GM12801 (cell line): ENCODE measurements around the gene TCF4.

Experiments used
- TF ChIP-seq, protein P1 (sequence below): IDR thresholded peaks from one replicate; pipeline ENCODE4 v1.5.1; 2011; ENCODE audit warnings: control low read depth; ENCODE audit not compliant: insufficient read length; ENCODE audit errors: extremely low read depth

Gene TCF4

DNA sequence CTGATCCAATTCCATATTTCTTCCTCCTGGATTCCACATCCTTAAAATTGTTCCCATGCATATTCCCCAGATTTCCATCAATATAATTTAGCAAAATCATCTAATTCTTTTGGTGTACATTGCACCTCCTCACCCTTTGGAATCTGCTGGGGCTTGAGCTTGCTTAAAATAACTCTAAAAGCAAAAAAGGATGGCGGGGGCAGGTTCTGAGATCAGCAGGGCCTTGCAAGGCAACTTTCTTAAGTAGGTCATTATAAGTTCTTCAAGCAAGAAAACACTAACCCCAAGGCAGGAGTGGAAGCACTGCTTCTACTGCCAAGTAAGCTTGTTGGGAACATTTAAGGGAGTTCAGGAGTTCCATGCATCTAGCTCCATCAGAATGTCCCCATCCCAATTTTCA is 374.4 kb downstream of the TCF4 start:
- TF ChIP-seq, protein P1, sequence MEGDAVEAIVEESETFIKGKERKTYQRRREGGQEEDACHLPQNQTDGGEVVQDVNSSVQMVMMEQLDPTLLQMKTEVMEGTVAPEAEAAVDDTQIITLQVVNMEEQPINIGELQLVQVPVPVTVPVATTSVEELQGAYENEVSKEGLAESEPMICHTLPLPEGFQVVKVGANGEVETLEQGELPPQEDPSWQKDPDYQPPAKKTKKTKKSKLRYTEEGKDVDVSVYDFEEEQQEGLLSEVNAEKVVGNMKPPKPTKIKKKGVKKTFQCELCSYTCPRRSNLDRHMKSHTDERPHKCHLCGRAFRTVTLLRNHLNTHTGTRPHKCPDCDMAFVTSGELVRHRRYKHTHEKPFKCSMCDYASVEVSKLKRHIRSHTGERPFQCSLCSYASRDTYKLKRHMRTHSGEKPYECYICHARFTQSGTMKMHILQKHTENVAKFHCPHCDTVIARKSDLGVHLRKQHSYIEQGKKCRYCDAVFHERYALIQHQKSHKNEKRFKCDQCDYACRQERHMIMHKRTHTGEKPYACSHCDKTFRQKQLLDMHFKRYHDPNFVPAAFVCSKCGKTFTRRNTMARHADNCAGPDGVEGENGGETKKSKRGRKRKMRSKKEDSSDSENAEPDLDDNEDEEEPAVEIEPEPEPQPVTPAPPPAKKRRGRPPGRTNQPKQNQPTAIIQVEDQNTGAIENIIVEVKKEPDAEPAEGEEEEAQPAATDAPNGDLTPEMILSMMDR: no peak

DNA sequence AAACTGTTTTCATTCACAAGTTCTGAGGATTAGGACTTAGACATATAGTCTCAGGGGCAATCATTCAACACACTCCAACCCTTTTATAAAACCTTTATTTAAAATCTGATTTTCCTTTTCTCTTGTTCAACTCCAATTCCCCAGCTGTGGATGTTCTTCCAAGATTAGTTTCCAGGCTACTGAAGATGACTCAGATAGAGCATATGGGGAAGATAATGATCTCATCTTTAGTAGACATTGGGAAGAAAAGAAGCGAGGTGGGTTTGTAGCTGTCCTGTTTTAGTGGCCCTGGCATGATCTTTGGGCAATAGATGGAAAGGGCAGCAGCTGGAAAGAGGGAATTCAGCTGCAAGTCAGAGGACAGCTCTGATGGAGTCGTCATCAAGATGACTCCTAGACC is 381.1 kb downstream of the TCF4 start:
- TF ChIP-seq, protein P1: no peak

DNA sequence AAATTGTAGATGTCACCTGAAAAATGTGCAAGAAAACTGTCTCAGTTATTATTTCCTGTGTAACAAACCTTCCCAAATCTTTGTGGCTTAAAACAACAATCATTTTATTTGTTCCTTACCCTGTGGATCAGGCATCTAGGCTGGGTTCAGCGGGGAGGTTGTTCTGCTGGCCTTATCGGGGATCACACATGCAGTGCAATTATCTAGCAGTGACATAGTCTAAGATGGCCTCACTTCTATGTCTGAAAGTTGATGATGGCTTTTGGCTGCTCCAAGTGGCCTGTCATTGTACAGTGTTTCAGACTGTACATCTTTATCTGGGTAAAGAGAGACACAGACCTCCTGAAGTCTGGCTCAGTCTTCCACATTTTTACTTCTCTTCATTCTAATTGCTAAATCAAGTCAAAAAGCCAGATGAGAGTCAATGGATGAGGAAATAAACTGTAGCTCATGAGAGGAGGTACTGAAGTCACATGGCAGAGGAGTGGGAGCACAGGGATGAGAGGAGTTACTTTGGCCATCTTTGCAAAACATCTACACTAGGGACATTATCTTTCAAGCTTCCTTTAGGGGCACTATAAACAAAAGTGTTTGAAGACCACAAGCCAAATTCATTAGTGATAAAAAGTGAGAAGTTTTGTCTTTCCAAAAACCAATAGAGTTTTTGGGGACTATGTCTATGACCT is 385.6 kb downstream of the TCF4 start:
- TF ChIP-seq, protein P1: no peak

DNA sequence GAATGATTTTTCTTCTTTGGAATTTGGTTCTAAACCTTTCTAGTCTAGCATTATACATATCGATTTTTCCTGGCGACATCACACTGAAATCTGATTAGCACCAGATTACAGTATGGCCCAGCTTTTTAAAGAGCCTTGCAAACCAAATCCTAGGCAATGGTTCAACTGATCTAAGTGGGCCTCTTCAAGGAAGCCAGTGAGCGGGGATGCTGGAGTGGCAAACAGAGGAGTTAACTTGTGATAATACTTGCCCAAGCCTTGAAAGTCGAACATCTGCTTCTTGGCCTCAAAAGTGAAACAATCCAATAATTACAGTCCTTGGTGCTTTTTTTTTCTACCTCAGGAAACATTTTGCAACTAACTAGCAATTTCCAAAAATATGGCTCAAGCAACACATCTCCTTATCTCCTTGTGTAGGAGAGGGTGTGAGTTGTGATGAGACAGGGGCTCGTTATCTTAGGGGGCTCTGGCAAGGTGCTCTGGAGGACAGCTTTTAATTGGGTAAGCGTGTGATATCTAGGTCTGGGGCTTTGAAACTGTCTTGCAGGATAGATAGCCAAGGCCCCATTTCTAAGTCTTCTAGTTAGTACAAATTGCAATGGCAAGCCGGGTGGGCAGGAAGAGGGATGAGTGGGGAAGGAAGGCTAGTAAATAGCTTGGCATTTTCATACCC is 388.6 kb downstream of the TCF4 start:
- TF ChIP-seq, protein P1: no peak

DNA sequence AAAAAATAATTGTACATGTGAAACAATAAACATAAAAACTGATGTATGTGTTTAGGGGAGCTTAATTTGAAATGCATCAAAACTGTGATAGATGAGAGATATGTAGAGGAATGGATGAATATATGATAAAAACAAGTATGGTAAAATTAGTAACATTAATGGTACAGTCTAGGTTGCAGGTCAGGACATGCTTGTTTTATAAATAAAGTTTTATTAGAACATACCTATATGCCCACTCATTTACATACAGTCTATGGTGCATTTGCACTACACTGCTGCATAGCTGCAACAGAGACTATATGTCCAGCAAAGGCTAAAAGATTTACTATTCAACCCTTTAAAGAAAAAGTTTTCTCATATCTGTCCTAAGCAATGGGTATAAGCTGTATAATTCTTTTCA is 392.1 kb downstream of the TCF4 start:
- TF ChIP-seq, protein P1: no peak

DNA sequence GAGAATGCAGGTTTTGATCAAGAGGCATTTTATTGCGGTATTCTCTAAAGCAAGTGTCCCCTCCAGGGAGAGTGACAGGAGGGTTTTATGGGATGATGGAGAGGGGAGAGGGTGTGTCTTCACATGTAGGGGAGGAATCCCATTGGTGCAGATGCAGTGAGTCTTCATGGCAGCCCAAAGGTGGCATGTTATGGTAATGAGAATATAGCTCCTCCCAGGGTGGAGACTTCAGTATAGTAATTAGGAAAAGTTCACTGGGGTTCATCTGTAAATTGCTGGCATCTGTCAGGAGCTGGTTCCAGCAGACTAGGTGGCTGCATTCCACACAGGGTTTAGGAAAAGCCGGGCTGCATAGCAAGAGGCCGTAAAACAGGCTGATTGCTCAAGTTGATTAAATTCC is 398.0 kb downstream of the TCF4 start:
- TF ChIP-seq, protein P1: no peak

DNA sequence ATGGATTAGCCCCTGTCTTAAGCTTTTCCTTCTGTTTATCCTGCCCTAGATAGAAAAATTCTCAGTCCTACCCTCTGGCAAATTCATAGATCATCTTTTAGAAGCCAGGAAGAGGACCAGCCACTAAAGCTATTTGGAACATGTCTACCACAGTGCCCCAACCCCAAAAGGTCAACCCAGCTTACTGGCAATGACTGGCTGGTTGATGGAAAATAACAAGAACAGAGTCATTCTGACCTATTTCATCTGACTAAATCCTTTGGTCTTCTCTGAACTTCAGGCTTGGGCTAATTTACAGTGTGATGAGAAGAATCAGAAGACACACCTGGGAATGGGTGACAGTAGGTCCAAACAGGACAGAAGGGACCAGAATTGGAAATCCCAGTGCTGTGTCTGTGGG is 401.4 kb downstream of the TCF4 start:
- TF ChIP-seq, protein P1: no peak
